ENCODE data around the gene PCDHGB3. TPM values are rescaled to one million over a fixed set of nuclear protein-coding genes. Genes with fewer than 3 reads are reported as not detected.
A peak's percentile ranks its signal among the peaks of the same experiment; 100 is the strongest.
"Not testable (repeated sequence)": the region's sequence is repeated elsewhere in the genome, so short reads cannot be mapped to it uniquely, and the experiment has no call there.

Gene PCDHGB3
- total RNA-seq, 1 donor from 2014 or later, result 2.2 TPM

- DNase-seq, result not testable (repeated sequence)
- Histone ChIP-seq H3K27me3 (ENCODE audit: low read depth) (peaks cover 21% of the 10 kb centered on the region), H3K4me3 (peak within 1 kb of the TSS; percentile 26)
Measured at GRCh38 chr5:141387557-141388311, 17.7 kb downstream of the PCDHGB3 start, which contains the start of gene PCDHGB4. Gene PCDHGB4 (plus strand): TSS chr5:141387698. CDS start chr5:141387885, 187 bp downstream.

GRCh38 chr5:141388661-141389060 is 18.6 kb downstream of the PCDHGB3 start:
- Histone ChIP-seq H3K4me1 (no peaks in the 10 kb centered on the region), H3K27ac (no peak overlapping the region), H3K9me3 (peaks cover 84% of the 10 kb centered on the region), H3K36me3 (no peaks in the 10 kb centered on the region), H3K4me3 (no peak overlapping the region), H3K27me3 (ENCODE audit: low read depth) (peaks cover 23% of the 10 kb centered on the region)
- no peak for TF ChIP-seq CTCF (IDR thresholded peaks at IDR 0.05)
- ATAC-seq (no peak), DNase-seq (no peak)
- intact Hi-C loops (cut with DNase I), result no loop called here

More at GRCh38 chr5:141387557-141388311, 17.7 kb downstream of the PCDHGB3 start, which contains the start of gene PCDHGB4:
- ATAC-seq, result peak; percentile 78 to 93
- H3K27ac ChIP-seq; H3K36me3 ChIP-seq; intact Hi-C loops (cut with DNase I); H3K4me1 ChIP-seq: not testable (repeated sequence)
- peak; percentile 37 for TF ChIP-seq CTCF (IDR thresholded peaks at IDR 0.05)
- H3K9me3 ChIP-seq, result peaks cover 84% of the 10 kb centered on the region

GRCh38 chr5:141389153-141390042 is 19.4 kb downstream of the PCDHGB3 start:
- intact Hi-C loops (cut with DNase I), result no loop called here
- no peak for ATAC-seq
- no peak for TF ChIP-seq CTCF (IDR thresholded peaks at IDR 0.05)
- H3K27ac ChIP-seq, result no peak overlapping the region
- peaks cover 27% of the 10 kb centered on the region for H3K27me3 ChIP-seq (ENCODE audit: low read depth)
- H3K4me3 ChIP-seq, result no peak overlapping the region
- H3K9me3 ChIP-seq, result peaks cover 83% of the 10 kb centered on the region
- H3K4me1 ChIP-seq, result no peaks in the 10 kb centered on the region
- H3K36me3 ChIP-seq, result no peaks in the 10 kb centered on the region
- DNase-seq, result no peak

- TF ChIP-seq CTCF (IDR thresholded peaks at IDR 0.05), result no peak
- intact Hi-C loops (cut with DNase I), result no loop called here
- no peak for DNase-seq
- Histone ChIP-seq H3K4me3 (no peak within 1 kb of the TSS), H3K27ac (no peak within 1 kb of the TSS), H3K4me1 (no peaks in the 10 kb centered on the region), H3K36me3 (no peaks in the 10 kb centered on the region), H3K27me3 (ENCODE audit: low read depth) (peaks cover 48% of the 10 kb centered on the region), H3K9me3 (peaks cover 77% of the 10 kb centered on the region)
- ATAC-seq, result no peak
Measured at GRCh38 chr5:141392429-141393198, 22.6 kb downstream of the PCDHGB3 start, which contains the start of gene PCDHGA8. Gene PCDHGA8 (plus strand): TSS chr5:141392633. CDS start chr5:141392814, 181 bp downstream.

GRCh38 chr5:141393267-141393666 is 23.2 kb downstream of the PCDHGB3 start:
- DNase-seq, result no peak
- no peaks in the 10 kb centered on the region for H3K4me1 ChIP-seq
- H3K36me3 ChIP-seq, result no peaks in the 10 kb centered on the region
- ATAC-seq, result no peak
- no peak overlapping the region for H3K4me3 ChIP-seq
- H3K9me3 ChIP-seq, result peaks cover 79% of the 10 kb centered on the region
- no peak for TF ChIP-seq CTCF (IDR thresholded peaks at IDR 0.05)
- peaks cover 48% of the 10 kb centered on the region for H3K27me3 ChIP-seq (ENCODE audit: low read depth)
- intact Hi-C loops (cut with DNase I), result no loop called here
- H3K27ac ChIP-seq, result no peak overlapping the region

- Histone ChIP-seq H3K27me3 (ENCODE audit: low read depth) (peaks cover 53% of the 10 kb centered on the region), H3K9me3 (peaks cover 77% of the 10 kb centered on the region)
- ATAC-seq; H3K4me1 ChIP-seq; H3K36me3 ChIP-seq; H3K4me3 ChIP-seq; intact Hi-C loops (cut with DNase I); DNase-seq; H3K27ac ChIP-seq: not testable (repeated sequence)
Measured at GRCh38 chr5:141394401-141395187, 24.6 kb downstream of the PCDHGB3 start.
